Gastroesophageal sphincter (tissue), 4 donors: ENCODE data around the gene BCAS3. TPM values are rescaled to one million over a fixed set of nuclear protein-coding genes. Genes with fewer than 3 reads are reported as not detected.
"Not testable (repeated sequence)": the region's sequence is repeated elsewhere in the genome, so short reads cannot be mapped to it uniquely, and the experiment has no call there.

ENCODE experiments used
- ATAC-seq: fragments of 150-250 bp; one replicate; pipeline ENCODE4 v1.9.1; 2016; ENCODE audit warnings: mild to moderate bottlenecking, moderate library complexity
- H3K27ac ChIP-seq, 4 donors: fragments of 200-600 bp; sonication (generic) in 3 of 4; 1 replicate in 3 of 4; 2 replicates in 1 of 4; pipeline ENCODE4 v1.5.1; 2016 to 2019
- H3K27me3 ChIP-seq: fragments of 200-600 bp; sonication (generic); one replicate; pipeline ENCODE4 v1.5.1; 2019
- H3K36me3 ChIP-seq, 2 donors: fragments of 200-600 bp; sonication (generic); one replicate each; pipeline ENCODE4 v1.5.1; 2019; ENCODE audit warnings: control low read depth in 1 of 2
- H3K4me1 ChIP-seq, 3 donors: fragments of 200-600 bp; sonication (generic); 1 replicate in 2 of 3; 2 replicates in 1 of 3; pipeline ENCODE4 v1.5.1; 2016 to 2019; ENCODE audit warnings: control low read depth in 2 of 3
- H3K4me3 ChIP-seq, 2 donors: fragments of 200-600 bp; sonication (generic); one replicate each; pipeline ENCODE4 v1.5.1; 2019; ENCODE audit warnings: mild to moderate bottlenecking in 1 of 2, moderate library complexity in 1 of 2
- H3K9me3 ChIP-seq, 3 donors: fragments of 200-600 bp; sonication (generic); one replicate each; pipeline ENCODE4 v1.5.1; 2017 to 2019; ENCODE audit warnings: control low read depth in 2 of 3
- CTCF ChIP-seq, 4 experiments: fragments of 200-600 bp in 2 of 4; fragments of 450-650 bp in 2 of 4; sonication (generic) in 1 of 4; IDR thresholded peaks; one replicate each; pipeline ENCODE4 v1.5.1; 2017 to 2019; ENCODE audit warnings: antibody characterized with exemption in 4 of 4, mild to moderate bottlenecking in 2 of 4, moderate library complexity in 2 of 4
- EP300 ChIP-seq: sonication (generic); formaldehyde crosslinking; IDR thresholded peaks from one replicate; pipeline ENCODE4 v1.6.1; 2017; ENCODE audit warnings: antibody characterized with exemption, mild to moderate bottlenecking
- POLR2A ChIP-seq, 2 donors: fragments of 450-650 bp; IDR thresholded peaks; one replicate each; pipeline ENCODE4 v1.6.1; 2017; ENCODE audit warnings: antibody characterized with exemption in 2 of 2, mild to moderate bottlenecking in 2 of 2, moderate library complexity in 1 of 2
- POLR2AphosphoS5 ChIP-seq: sonication (generic); formaldehyde crosslinking; IDR thresholded peaks from one replicate; pipeline ENCODE4 v1.6.1; 2017; ENCODE audit warnings: antibody characterized with exemption
- WGBS, 2 donors: methylation state at CpG; one replicate each; pipeline ENCODE4 v1.1.5; 2018; ENCODE audit warnings: low coverage in 1 of 2; 5-methylcytosine and 5-hydroxymethylcytosine counted together
- total RNA-seq, 4 donors: library from RNA; depleted of rRNA; stranded (reverse); fragments of >200 nt; gene quantifications; one replicate each; pipeline ENCODE4 v1.1.0, GENCODE V29; 2016

BCAS3 gene
- total RNA-seq, 4 donors from 2014 or later, result 18.8 to 37.0 (median 34.5) TPM

- Histone ChIP-seq H3K27ac (no peak overlapping the region), H3K27me3 (peaks cover 21% of the 10 kb centered on the region), H3K9me3 (no peaks in the 10 kb centered on the region), H3K4me1 (no peaks in the 10 kb centered on the region), H3K4me3 (no peak overlapping the region), H3K36me3 (no peaks in the 10 kb centered on the region)
- TF ChIP-seq EP300 (no peak), POLR2AphosphoS5 (no peak), CTCF (IDR thresholded peaks at IDR 0.05) (no peak), POLR2A (IDR thresholded peaks at IDR 0.05) (no peak)
- WGBS, 2 donors, result 29 to 47% methylated on average over 1 of the region's 1 CpG
- ATAC-seq, result no peak
These were observed 751.6 kb downstream of the BCAS3 start for GRCh38 chr17:61429274-61429673.

GRCh38 chr17:61429831-61430230 is 752.2 kb downstream of the BCAS3 start:
- WGBS, 2 donors, result 89 to 95% methylated on average over 6 of the region's 6 CpGs

GRCh38 chr17:61431594-61432311 is 754.1 kb downstream of the BCAS3 start:
- H3K4me3 ChIP-seq, result no peak overlapping the region
- no peaks in the 10 kb centered on the region for H3K4me1 ChIP-seq
- peaks cover 0 to 12% (median 0%) of the 10 kb centered on the region in 3 donors for H3K9me3 ChIP-seq
- TF ChIP-seq EP300, result no peak
- TF ChIP-seq POLR2AphosphoS5, result no peak
- TF ChIP-seq POLR2A (IDR thresholded peaks at IDR 0.05), result no peak
- TF ChIP-seq CTCF (IDR thresholded peaks at IDR 0.05), result no peak
- no peak overlapping the region for H3K27ac ChIP-seq
- ATAC-seq, result no peak
- H3K36me3 ChIP-seq, result no peaks in the 10 kb centered on the region
- WGBS, 2 donors, result 66 to 77% methylated on average over 4 of the region's 4 CpGs
- H3K27me3 ChIP-seq, result no peaks in the 10 kb centered on the region

More at GRCh38 chr17:61429831-61430230, 752.2 kb downstream of the BCAS3 start:
- ATAC-seq, H3K9me3 ChIP-seq, H3K27ac ChIP-seq, H3K4me3 ChIP-seq, H3K36me3 ChIP-seq, H3K4me1 ChIP-seq: not testable (repeated sequence)
- peaks cover 16% of the 10 kb centered on the region for H3K27me3 ChIP-seq

- Histone ChIP-seq H3K9me3 (peaks cover 0 to 28% (median 0%) of the 10 kb centered on the region in 3 donors), H3K36me3 (no peaks in the 10 kb centered on the region), H3K4me1 (no peaks in the 10 kb centered on the region), H3K27ac (no peak overlapping the region), H3K27me3 (peaks cover 12% of the 10 kb centered on the region), H3K4me3 (no peak overlapping the region)
- no peak for ATAC-seq
- no peak for TF ChIP-seq POLR2A (IDR thresholded peaks at IDR 0.05)
These were observed 758.6 kb downstream of the BCAS3 start for GRCh38 chr17:61436273-61436672.

- Histone ChIP-seq H3K4me1 (no peaks in the 10 kb centered on the region), H3K9me3 (peaks cover 0 to 28% (median 0%) of the 10 kb centered on the region in 3 donors), H3K27me3 (peaks cover 15% of the 10 kb centered on the region), H3K36me3 (no peaks in the 10 kb centered on the region), H3K4me3 (no peak overlapping the region), H3K27ac (no peak overlapping the region)
- TF ChIP-seq POLR2A (IDR thresholded peaks at IDR 0.05) (no peak), EP300 (no peak), POLR2AphosphoS5 (no peak), CTCF (IDR thresholded peaks at IDR 0.05) (no peak)
- ATAC-seq, result no peak
These were observed 759.5 kb downstream of the BCAS3 start for GRCh38 chr17:61436995-61437704.

GRCh38 chr17:61440697-61441096 is 763.0 kb downstream of the BCAS3 start:
- no peak overlapping the region for H3K4me3 ChIP-seq
- no peaks in the 10 kb centered on the region for H3K36me3 ChIP-seq
- H3K4me1 ChIP-seq, result no peaks in the 10 kb centered on the region
- peaks cover 0 to 23% (median 0%) of the 10 kb centered on the region in 3 donors for H3K9me3 ChIP-seq
- TF ChIP-seq EP300 (no peak), POLR2A (IDR thresholded peaks at IDR 0.05) (no peak), CTCF (IDR thresholded peaks at IDR 0.05) (no peak), POLR2AphosphoS5 (no peak)
- no peak overlapping the region for H3K27ac ChIP-seq
- ATAC-seq, result no peak
- peaks cover 26% of the 10 kb centered on the region for H3K27me3 ChIP-seq

GRCh38 chr17:61441507-61441906 is 763.9 kb downstream of the BCAS3 start:
- peaks cover 0 to 17% (median 0%) of the 10 kb centered on the region in 3 donors for H3K9me3 ChIP-seq
- not testable (repeated sequence) for H3K36me3 ChIP-seq, H3K4me3 ChIP-seq, H3K27ac ChIP-seq, H3K4me1 ChIP-seq, ATAC-seq
- peaks cover 26% of the 10 kb centered on the region for H3K27me3 ChIP-seq
- 84 to 100% methylated on average over 2 to 5 of the region's 6 CpGs for WGBS, 2 donors
